ENCODE measurements around the gene CNNM4.
A peak's percentile ranks its signal among the peaks of the same experiment; 100 is the strongest.
"Not testable (repeated sequence)": the region's sequence is repeated elsewhere in the genome, so short reads cannot be mapped to it uniquely, and the experiment has no call there.

CNNM4 gene

DNA sequence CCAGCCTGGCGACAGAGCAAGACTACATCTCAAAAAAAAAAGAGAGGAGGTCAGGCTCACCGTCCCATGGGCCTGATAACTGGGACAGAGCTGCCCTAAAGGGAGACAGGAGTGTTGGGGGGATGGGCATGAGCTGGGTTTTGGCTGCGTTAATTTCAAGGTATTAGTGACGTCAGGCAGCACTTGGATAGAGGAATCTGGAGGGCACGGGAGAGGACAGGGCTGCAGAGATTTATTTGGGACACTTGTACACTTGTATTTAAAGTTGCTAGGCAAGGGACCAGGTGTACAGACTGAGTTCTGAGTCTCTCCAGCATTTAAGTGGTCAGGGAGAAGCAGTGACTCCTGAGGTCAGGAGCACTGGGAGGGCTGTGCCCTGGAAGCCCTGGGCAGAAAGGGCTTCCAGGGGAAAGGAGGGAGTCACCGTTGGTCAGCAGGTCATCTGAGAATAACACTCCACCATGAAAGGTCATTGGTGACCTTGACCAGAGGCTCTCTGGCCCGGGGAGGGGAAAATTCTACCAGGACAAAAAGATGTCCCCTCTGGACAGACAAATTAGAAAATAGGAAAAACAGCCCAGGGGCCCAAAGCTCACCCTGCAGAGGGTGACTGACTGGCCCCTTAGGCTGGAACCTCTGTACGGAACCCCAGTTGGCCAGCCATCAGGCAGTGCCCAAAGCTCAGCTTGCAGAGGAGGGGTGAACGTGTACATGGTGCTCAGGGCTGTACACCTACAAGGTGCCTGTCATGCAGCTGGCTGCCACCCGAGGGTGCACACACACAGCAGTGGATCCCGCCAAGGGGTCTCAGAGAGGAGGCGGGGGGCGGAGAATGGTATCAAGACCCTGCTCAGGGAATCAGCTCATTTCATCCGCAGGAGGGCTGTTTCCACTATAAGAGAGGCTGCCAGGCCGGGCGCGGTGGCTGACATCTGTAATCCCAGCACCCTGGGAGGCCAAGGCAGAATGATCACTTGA, 32.4 kb downstream of the CNNM4 start:
- no peak for DNase-seq (ENCODE audit: low read depth)

DNA sequence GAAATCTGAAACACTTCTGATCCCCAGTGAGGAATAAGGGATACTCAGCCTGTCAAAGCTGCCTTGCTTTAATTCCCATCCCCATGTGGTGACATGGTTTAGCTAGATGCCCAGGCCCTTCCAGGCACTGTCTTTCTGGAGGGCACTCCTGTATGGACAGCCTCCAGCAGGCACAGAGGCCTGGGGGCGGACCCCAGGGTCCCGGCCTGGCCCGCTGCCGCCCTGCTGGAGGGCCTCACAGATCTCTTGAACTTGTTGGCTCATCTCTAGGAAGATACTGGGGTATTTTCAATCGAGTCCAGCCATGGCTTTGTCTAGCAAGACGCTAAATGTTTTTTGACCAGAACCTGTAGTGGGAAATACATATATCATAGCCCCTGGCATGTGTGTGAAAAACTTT, 34.4 kb downstream of the CNNM4 start:
- no peak for DNase-seq (ENCODE audit: low read depth)

DNA sequence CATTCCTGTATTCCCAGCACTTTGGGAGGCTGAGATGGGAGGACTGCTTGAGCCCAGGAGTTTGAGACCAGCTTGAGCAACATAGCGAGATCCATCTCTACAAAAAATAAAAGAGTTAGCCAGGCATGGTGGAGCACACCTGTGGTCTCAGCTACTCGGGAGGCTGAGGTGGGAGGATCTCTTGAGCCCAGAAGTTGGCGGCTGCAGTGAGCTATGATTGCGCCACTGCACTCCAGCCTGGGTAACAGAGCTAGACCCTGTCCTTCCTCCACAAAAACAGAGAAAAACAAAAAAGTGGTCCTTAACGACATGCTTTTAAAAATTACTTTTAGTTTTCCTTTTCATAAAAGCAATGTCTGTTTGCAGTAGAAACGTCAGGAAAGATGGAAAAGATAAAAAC, 35.8 kb downstream of the CNNM4 start:
- DNase-seq (ENCODE audit: low read depth) = not testable (repeated sequence)

DNA sequence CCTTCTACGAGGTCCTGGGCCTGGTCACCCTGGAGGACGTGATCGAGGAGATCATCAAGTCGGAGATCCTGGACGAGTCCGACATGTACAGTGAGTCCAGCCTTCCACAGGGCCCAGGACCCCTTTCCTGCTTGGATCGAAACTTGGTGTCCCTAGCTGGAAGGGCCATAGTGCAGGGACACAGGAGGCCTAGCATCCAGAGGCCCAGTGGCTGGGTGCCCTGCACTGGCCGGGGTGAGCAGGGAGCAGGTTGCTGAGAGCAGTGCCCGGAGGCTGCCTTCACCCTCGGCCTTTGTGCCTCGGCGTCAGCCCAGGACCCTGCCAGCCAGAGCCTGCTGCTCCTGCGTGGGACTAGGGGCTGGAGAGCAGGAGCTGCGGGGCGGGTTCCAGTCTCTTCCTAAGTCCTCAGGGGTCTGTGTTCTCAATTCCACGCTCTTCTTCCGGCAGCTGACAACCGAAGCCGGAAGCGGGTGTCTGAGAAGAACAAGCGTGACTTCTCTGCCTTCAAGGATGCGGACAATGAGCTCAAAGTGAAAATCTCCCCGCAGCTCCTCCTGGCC, 36.4 kb downstream of the CNNM4 start:
- no peak for DNase-seq (ENCODE audit: low read depth)

DNA sequence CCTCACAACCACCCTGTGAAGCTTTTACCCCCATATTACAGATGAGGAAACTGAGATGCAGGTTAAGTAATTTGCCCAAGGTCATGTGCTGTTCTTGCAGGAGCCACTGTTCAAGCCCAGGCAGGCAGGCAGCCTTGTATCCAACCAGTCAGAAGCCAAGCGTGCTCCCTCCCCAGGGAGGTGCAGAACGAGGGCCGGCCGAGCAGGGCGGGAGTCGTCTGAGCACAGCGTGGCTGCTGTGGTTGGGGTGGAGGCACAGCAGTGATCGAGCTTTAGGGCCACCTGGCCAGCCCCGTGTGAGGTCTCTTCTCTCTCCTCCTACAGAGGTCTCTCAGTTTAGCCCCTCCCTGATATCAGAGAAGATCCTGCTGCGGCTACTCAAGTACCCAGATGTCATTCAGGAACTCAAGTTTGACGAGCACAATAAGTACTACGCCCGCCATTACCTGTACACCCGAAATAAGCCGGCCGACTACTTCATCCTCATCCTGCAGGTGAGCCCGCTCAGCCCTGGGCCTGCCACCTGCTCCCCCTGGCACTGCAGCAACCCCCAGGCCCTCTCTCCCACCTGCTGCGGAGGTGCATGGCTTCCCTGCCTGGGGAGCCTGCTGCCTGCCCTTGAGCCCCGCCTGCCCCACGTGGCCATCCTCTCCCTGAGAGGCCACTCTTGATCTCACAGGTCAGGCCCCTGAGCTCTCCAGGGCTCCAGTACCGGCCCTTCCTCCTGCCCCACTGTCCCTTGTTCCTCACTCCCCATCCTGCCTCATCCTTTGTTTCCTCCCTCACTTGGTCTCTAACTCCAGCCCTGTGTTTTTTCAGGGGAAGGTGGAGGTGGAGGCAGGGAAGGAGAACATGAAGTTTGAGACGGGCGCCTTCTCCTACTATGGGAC, 38.3 kb downstream of the CNNM4 start:
- DNase-seq (ENCODE audit: low read depth) = no peak

DNA sequence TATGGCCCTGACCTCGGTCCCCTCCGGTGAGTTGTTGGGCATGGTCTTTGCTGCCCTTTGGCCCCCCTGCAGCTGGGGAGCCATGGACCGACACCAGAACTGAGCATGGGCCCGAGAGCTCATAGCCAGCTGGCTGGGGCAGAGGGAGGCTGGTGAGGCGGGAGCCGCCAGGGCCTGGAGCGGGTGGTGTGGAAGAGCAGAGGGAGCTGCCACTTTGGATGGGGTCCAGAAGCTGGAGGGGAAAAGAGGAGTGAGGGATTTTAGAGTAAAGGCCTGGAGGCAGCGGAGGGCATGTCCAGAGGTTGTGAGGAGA, 38.9 kb downstream of the CNNM4 start:
- DNase-seq (ENCODE audit: low read depth) = no peak

DNA sequence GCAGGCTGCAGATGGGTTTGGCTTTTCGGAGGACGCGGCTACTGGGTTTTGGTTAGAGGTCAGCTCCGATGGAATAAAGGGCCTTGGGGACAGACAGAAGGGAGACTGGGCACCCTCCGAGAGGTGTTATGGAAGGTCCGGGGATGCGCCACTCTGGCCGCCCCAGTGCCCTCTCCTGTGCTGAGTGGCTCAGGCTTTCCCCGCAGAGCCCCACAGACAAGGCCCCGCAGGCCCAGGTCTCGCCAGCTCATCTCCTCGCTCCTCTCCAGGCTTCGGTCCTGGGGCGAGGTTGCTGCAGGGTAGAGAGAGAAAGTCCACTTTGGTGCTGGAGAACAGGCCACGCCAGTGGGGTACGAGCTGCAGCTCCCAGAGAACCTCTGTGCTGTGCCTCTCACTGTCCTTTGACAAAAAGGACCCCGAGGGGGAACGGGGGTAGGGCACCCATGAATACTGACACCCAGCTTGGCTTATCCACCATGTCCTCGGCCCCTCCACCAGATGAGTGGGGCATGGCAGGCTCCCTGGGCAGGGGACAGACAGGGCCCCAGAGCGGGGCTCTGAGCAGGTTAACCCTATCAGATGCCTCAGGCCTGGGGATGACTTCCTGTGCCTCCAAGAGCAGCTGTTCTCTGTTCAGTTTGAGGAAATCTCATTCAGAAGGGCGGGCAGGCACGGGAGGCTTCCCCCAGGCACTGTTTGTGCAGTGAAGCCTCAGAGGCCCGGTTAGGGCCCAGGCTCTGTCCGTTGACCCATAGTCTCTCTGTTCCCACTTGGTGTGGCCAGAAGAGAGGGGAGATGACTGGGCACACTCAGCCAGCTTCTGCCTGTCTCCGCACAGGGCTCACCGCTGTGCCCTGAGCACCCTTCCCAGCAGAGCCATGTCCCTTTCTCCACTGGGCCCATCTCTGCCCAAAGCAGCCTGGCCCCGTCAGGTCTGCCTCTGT, 39.6 kb downstream of the CNNM4 start:
- DNase-seq (ENCODE audit: low read depth) = no peak

DNA sequence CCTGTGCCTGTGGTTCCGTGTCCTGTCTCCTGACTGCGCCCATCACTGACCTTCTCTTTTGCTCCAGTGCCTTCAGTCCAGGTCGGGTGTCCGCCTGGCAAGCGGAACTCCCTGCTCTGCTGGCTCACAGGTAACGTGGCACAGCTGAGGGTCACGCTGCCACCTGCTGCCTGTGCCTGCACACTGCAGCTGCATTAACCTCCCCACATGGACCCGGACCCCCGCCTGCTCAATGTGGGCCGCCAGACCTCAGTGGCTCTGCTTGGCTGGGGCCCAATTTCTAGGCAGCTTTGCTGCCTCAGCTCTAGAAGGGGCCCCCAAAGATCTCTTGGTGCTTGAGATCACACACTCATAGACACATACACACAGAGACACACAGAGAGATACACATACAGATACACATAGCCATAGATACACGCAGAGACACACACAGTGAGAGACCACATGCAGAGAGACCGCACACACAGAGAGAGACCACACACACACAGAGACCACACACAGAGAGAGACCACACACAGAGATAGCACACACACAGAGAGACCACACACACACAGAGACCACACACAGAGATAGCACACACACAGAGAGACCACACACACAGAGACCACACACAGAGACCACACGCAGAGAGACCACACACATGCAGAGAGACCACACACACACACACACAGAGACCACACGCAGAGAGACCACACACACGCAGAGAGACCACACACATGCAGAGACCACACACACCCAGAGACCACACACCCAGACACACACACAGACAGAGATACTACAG, 40.5 kb downstream of the CNNM4 start:
- DNase-seq (ENCODE audit: low read depth) = peak; percentile 49

DNA sequence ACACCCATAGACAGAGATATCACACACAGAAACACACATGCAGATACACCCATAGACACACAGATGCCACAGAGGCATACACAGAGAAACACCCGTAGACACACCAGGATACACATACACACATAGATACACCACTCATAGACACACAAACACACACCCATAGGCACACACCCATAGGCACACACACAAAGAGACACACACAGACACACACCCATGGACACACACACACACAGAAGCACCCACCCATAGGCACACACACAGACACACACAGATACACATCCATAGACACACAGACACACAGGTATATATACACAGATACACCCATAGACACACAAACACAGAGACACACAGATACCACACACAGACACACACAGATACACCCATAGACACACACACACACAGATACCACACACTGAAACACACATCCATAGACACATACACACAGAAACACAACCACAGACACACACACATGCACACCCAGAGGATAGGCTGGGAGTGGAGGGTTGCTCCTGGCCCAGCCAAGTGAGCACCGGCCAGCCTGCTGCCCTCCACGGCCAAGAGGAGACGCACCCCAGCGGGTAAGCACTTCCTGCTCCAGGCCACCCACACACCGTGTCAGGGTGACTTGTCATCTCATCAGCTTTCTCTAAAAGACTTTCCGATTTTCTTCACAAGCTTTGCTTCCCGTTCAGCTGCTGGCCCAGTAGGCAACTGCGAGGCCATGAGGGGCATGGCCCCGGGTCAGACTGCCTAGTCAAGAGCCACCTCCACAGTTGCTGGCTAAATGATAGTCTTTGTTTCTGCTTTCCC, 41.3 kb downstream of the CNNM4 start:
- no peak for DNase-seq (ENCODE audit: low read depth)

DNA sequence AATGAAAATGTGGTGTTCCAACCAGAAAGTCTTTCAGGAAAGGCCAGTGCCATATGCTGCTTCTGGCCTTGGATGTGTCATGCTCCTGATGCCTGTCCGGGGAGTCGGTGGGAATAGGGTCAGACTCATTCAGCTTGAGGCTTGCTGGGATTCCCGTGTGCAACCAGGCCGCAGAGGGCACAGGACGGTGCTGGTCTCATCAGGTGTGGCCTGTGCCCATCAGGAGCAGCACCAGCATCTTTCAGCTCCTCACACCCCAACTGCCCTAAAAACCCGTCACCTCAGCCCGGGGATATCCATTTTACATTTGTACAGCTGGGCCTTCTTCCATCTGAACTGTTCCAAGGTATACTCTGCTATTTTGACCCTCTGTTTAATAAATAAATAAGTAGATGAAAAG, 42.0 kb downstream of the CNNM4 start:
- DNase-seq (ENCODE audit: low read depth) = no peak

GRCh38 chr2:96804986-96805385, 44.3 kb downstream of the CNNM4 start:
- DNase-seq (ENCODE audit: low read depth) = no peak

- not testable (repeated sequence) for DNase-seq (ENCODE audit: low read depth)
These were observed 45.2 kb downstream of the CNNM4 start for GRCh38 chr2:96805946-96806345.

DNA sequence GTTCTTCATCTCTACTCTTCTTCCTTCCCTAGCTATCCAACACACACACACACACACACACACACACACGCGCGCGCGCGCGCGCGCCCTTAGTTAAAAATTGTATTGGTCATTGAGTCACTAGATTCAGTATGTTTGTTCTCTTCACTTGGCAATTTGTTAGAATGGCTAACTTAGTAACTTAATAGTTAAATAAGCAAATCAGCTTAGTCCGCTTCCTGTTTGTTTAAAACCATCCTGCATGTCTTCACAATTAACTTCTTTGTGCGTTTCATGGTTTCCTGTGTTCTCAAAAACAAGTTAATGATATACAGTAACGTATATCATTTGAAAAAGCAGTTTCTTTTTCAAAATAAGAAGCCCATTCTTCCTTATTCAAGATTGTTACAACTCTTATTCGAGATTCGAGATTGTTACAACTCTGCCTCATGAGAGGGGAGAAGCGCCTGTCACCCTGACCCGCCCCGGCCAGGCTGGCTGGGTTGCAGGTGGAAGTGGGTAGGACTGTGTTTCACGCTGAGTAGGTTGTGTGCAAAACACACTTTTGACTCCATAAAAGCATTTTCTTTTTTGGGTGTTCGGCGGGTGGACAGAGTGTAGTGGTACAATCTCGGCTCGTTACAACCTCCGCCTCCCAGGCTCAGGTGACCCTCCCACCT, 45.9 kb downstream of the CNNM4 start:
- no peak for DNase-seq (ENCODE audit: low read depth)

DNA sequence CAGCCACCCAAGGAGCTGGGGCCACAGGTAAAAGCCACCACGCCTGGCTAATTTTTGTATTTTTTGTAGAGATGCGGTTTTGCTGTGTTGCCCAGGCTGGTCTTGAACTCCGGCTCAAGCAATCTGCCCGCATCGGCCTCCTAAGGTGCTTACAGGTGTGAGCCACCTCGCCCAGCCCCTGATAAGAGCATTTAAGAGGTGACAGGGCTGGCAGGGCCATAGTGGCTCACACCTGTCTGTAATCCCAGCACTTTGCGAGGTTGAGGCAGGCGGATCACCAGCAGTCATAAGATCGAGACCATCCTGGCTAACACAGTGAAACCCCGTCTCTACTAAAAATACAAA, 46.4 kb downstream of the CNNM4 start:
- no peak for DNase-seq (ENCODE audit: low read depth)

DNA sequence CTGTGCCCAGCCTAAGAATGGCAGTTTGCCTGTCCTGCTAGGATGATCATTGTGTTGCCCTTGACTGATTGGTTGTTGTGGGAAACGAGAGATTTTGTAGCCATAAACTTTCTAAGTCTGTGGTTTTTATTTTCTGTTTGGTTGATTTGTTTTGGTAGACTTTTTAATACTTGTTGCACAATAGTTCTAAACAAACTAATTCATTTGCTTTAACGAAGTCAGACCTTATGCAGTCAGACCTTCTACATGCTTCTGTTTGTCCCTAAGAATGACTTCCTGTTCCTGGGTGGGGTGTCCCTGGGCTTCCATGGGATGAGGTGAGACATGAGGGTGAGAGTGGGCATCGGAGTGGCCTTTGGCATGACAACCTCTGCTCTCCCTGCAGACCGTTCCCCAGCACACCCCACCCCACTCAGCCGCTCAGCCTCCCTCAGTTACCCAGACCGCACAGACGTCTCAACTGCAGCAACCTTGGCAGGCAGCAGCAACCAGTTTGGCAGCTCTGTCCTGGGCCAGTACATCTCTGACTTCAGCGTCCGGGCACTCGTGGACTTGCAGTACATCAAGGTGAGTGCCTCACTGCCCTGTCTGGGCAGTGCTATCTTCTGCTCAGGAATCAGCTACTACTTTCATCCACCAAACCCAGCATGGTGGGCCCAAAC, 47.6 kb downstream of the CNNM4 start:
- no peak for DNase-seq (ENCODE audit: low read depth)

- DNase-seq (ENCODE audit: low read depth) = no peak
These were observed 48.6 kb downstream of the CNNM4 start for GRCh38 chr2:96809216-96809882.

DNA sequence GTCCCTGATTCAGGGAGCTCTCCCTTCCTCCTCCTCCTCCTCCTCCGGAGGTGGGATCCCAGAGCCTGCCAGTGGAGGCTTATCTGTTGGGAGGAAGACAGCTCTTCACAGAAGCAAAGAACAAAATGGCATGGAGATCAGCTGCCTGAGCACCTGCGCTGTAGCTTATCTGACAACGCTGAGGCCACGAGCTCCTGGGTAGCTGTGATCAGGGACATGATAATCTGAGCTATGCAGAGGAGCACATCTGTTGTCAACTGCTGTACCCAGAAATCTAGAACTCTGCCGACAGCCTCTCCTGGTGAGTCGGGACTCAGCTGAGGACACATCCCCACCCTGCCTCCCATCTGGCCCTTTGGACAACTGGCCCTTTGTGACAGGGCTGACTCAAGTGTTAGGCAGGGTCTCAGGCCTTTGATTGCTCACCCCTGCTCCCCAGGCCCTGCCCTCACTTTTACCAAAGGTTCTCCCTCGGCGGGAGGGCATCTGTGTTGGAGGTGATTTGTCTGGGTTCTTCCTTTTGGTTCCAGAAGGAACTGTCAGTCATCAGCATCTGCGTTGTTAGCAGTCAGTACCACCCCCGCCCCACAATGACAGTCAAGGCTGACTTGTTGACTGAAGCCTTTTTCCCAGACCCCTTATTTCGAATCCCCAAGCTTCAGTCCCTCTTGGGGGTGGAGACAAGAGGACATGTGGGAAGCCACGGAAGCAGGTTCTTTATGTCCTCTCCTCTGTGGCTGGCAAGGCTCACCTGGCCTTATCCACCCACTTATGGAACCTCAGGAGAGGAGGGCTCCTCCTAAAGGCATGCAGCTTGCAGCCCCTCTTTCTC, 49.5 kb downstream of the CNNM4 start:
- no peak for DNase-seq (ENCODE audit: low read depth)
